B cell (primary cell): ENCODE data around the gene LCOR. TPM values are rescaled to one million over a fixed set of nuclear protein-coding genes. Genes with fewer than 3 reads are reported as not detected.
"Not testable (repeated sequence)": the region's sequence is repeated elsewhere in the genome, so short reads cannot be mapped to it uniquely, and the experiment has no call there.

Experiments
- ATAC-seq: fragments of 200-7000 bp; cut with Tn5 transposase; one replicate; pipeline ENCODE4 v1.10.0; 2021; ENCODE audit warnings: low read depth, mild to moderate bottlenecking, moderate number of reproducible peaks, moderate library complexity
- CTCF ChIA-PET: fragments of 350-600 bp; sonication (Branson Sonifier 250); formaldehyde crosslinking; loops from one replicate; lab custom pipeline; 2021; ENCODE audit warnings: antibody characterized with exemption, inconsistent platforms; lab: Charles Lee
- POLR2A ChIA-PET: fragments of 350-600 bp; sonication (Branson Sonifier 250); formaldehyde crosslinking; loops from one replicate; lab custom pipeline; 2021; ENCODE audit warnings: antibody characterized with exemption; lab: Charles Lee
- DNase-seq: peaks from one replicate; pipeline ENCODE4 v3.0.0; 2013
- H2AFZ ChIP-seq: 2 replicates; pipeline ENCODE4 v1.6.1; 2012; ENCODE audit warnings: mild to moderate bottlenecking, low read depth, low read length; ENCODE audit not compliant: insufficient read depth, poor library complexity, severe bottlenecking
- H3K27ac ChIP-seq, 2 donors: 1 replicate in 1 of 2; 2 replicates in 1 of 2; pipeline ENCODE4 v1.5.1; 2012 to 2013; ENCODE audit warnings: low read length in 2 of 2, mild to moderate bottlenecking in 2 of 2, moderate library complexity in 1 of 2
- H3K27me3 ChIP-seq, 4 experiments: fragments of 200-600 bp in 1 of 4; sonication (generic) in 1 of 4; replicated peaks in 1 of 4; 1 replicate in 2 of 4; 2 replicates in 2 of 4; pipeline versions ENCODE4 v1.6.1 to v1.7.0; 2013 to 2016; ENCODE audit warnings: low read length in 3 of 4, mild to moderate bottlenecking in 2 of 4, mixed read lengths in 1 of 4, moderate library complexity in 1 of 4; ENCODE audit not compliant: insufficient read depth in 4 of 4, control insufficient read depth in 3 of 4; ENCODE audit errors: control extremely low read depth in 1 of 4
- H3K36me3 ChIP-seq, 2 experiments: replicated peaks in 1 of 2; 1 replicate in 1 of 2; 2 replicates in 1 of 2; pipeline versions ENCODE4 v1.6.1 to v1.7.1; 2013; ENCODE audit warnings: low read length in 1 of 2; ENCODE audit not compliant: insufficient read depth in 2 of 2, control insufficient read depth in 1 of 2; ENCODE audit errors: control extremely low read depth in 1 of 2, extremely low read depth in 1 of 2
- H3K4me1 ChIP-seq, 2 donors: fragments of 200-600 bp in 1 of 2; sonication (generic) in 1 of 2; 1 replicate in 1 of 2; 2 replicates in 1 of 2; pipeline versions ENCODE4 v1.5.1 to v1.6.1; 2013 to 2017; ENCODE audit warnings: low read length in 2 of 2; ENCODE audit not compliant: control insufficient read depth in 2 of 2, insufficient read depth in 2 of 2
- H3K4me2 ChIP-seq: replicated peaks from 2 replicates; pipeline ENCODE3; 2012; ENCODE audit warnings: mild to moderate bottlenecking, low read depth, low read length; ENCODE audit not compliant: poor library complexity, severe bottlenecking
- H3K4me3 ChIP-seq, 5 experiments: fragments of 200-600 bp in 1 of 5; sonication (generic) in 1 of 5; 1 replicate in 3 of 5; 2 replicates in 2 of 5; pipeline versions ENCODE4 v1.5.1 to v1.7.0; 2011 to 2016; ENCODE audit warnings: low read length in 4 of 5, mild to moderate bottlenecking in 4 of 5, low read depth in 2 of 5, control low read depth in 1 of 5, moderate library complexity in 1 of 5; ENCODE audit not compliant: insufficient read depth in 1 of 5; ENCODE audit errors: control extremely low read depth in 1 of 5, extremely low read depth in 1 of 5
- H3K79me2 ChIP-seq: fragments of 200-600 bp; sonication (generic); one replicate; pipeline ENCODE4 v1.6.0; 2016; ENCODE audit warnings: low read length; ENCODE audit not compliant: control insufficient read depth, insufficient read depth
- H3K9ac ChIP-seq: fragments of 200-600 bp; sonication (generic); 2 replicates; pipeline ENCODE4 v1.6.1; 2017; ENCODE audit warnings: mild to moderate bottlenecking, low read length, moderate library complexity
- H3K9me3 ChIP-seq, 3 donors: one replicate each; pipeline versions ENCODE4 v1.6.1 to v1.7.1; 2013; ENCODE audit warnings: low read length in 2 of 3; ENCODE audit not compliant: control insufficient read depth in 2 of 3, insufficient read depth in 1 of 3; ENCODE audit errors: control extremely low read depth in 1 of 3
- H4K20me1 ChIP-seq: 2 replicates; pipeline ENCODE4 v1.6.0; 2012; ENCODE audit warnings: mild to moderate bottlenecking, low read length; ENCODE audit not compliant: insufficient read depth, control insufficient read depth, poor library complexity, severe bottlenecking
- H3K27ac Mint-ChIP-seq: one replicate; pipeline ENCODE4 v1.8.0; 2021; ENCODE audit warnings: mixed read lengths
- H3K27me3 Mint-ChIP-seq: one replicate; pipeline ENCODE4 v1.8.0; 2021; ENCODE audit warnings: mixed read lengths
- H3K4me1 Mint-ChIP-seq: one replicate; pipeline ENCODE4 v1.8.0; 2021; ENCODE audit warnings: mixed read lengths
- H3K4me3 Mint-ChIP-seq: one replicate; pipeline ENCODE4 v1.8.0; 2021; ENCODE audit warnings: mixed read lengths
- H3K9me3 Mint-ChIP-seq: one replicate; pipeline ENCODE4 v1.8.0; 2022; ENCODE audit warnings: mixed read lengths; ENCODE audit not compliant: insufficient read depth
- CTCF ChIP-seq: fragments of 200-600 bp; IDR thresholded peaks from one replicate; pipeline ENCODE4 v1.8.0; 2022; ENCODE audit warnings: antibody characterized with exemption, mild to moderate bottlenecking
- EZH2 ChIP-seq: IDR thresholded peaks from 2 replicates; pipeline ENCODE4 v1.6.1; 2012; ENCODE audit warnings: borderline replicate concordance, low read depth, mild to moderate bottlenecking, moderate library complexity, low read length; ENCODE audit not compliant: insufficient read depth, poor library complexity, severe bottlenecking
- WGBS: methylation state at CpG from one replicate; pipeline ENCODE4 v1.1.5; 2013; ENCODE audit warnings: missing lambda C conversion rate; ENCODE audit not compliant: insufficient coverage; 5-methylcytosine and 5-hydroxymethylcytosine counted together
- intact Hi-C: fragments of 100-400 bp; cut with micrococcal nuclease; formaldehyde crosslinking; loops from one replicate; pipeline ENCODE4 v1.10.0; 2022
- polyA plus RNA-seq: library from polyadenylated mRNA; depleted of rRNA; stranded (reverse); fragments of >200 nt; gene quantifications from 2 replicates; pipeline ENCODE4 v1.2.3, GENCODE V29; 2012
- total RNA-seq, 2 donors: library from RNA; stranded (reverse); fragments of 120-200 nt in 1 of 2; gene quantifications; 1 replicate in 1 of 2; 2 replicates in 1 of 2; pipeline versions ENCODE4 v1.2.3 to v1.2.4, GENCODE V29; 2013 to 2022

Gene LCOR
- total and polyA plus RNA-seq, 2 donors (not counting 1 experiment from before 2014, with no cell fraction given) = 5.1 to 70.0 TPM

GRCh38 chr10:97031459-97031858 lies 199.4 kb downstream of the LCOR start:
- POLR2A ChIA-PET = no interaction called here
- intact Hi-C loops = no loop called here
- CTCF ChIA-PET = no interaction called here

DNA sequence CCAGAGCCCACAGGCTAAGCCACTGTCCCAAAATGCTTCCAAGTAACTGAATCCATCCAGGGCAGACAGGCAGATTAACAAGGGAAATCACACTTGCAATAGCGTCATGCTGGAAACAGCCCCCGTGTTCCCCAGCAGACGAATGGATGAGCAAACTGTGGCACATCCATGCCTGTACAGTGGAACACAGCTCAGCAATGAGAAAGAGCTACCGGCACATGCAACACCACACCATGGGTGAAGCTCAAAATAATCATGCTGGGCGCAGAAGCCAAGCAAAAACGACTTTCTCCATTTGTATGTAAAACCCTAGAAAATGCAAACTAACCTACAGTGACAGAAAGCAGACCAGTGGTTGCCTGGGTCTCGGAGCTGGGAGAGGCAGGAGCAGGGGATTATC lies 200.5 kb downstream of the LCOR start:
- Histone ChIP-seq H2AFZ (no peak overlapping the region), H3K36me3 (no peaks in the 10 kb centered on the region), H3K27ac (no peak overlapping the region), H3K9ac (no peak overlapping the region), H3K9me3 (no peaks in the 10 kb centered on the region), H4K20me1 (no peaks in the 10 kb centered on the region), H3K79me2 (no peaks in the 10 kb centered on the region), H3K4me3 (no peak overlapping the region), H3K27me3 (peaks cover 0 to 3% (median 0%) of the 10 kb centered on the region in 4 experiments), H3K4me1 (peaks cover 2 to 6% of the 10 kb centered on the region in 2 donors), H3K4me2 (no peak overlapping the region)
- Mint-ChIP-seq H3K4me1 (peaks cover 9% of the 10 kb centered on the region), H3K27me3 (peaks cover 21% of the 10 kb centered on the region), H3K9me3 (no peaks in the 10 kb centered on the region), H3K27ac (no peak overlapping the region), H3K4me3 (no peak overlapping the region)
- intact Hi-C loops = no loop called here
- no peak for ATAC-seq
- ChIA-PET CTCF (interaction anchor here (0.6 to 1.1 kb wide), 2 partner anchors 177 to 392 kb away, joined by 3 to 4 read pairs; no protein-coding TSS in a partner anchor), POLR2A (interaction anchor here (0.6 to 1.0 kb wide), 2 partner anchors 12 to 186 kb away, joined by 3 to 4 read pairs; no protein-coding TSS in a partner anchor)
- TF ChIP-seq EZH2 = no peak
- no peak for TF ChIP-seq CTCF
- WGBS = 62% methylated on average over 4 of the region's 7 CpGs
- DNase-seq = no peak

More at GRCh38 chr10:97031459-97031858, 199.4 kb downstream of the LCOR start:
- peaks cover 21% of the 10 kb centered on the region for H3K27me3 Mint-ChIP-seq
- H3K27ac Mint-ChIP-seq = no peak overlapping the region
- H3K9me3 Mint-ChIP-seq = no peaks in the 10 kb centered on the region
- H3K27me3 ChIP-seq = no peaks in the 10 kb centered on the region
- H3K4me3 Mint-ChIP-seq = no peak overlapping the region
- no peak overlapping the region for H3K4me3 ChIP-seq
- H3K27ac ChIP-seq = no peak overlapping the region
- H3K36me3 ChIP-seq = no peaks in the 10 kb centered on the region
- no peaks in the 10 kb centered on the region for H3K4me1 ChIP-seq
- WGBS = 91% methylated on average over 10 of the region's 11 CpGs
- no peak overlapping the region for H3K4me2 ChIP-seq
- no peaks in the 10 kb centered on the region for H3K9me3 ChIP-seq
- ATAC-seq = no peak
- no peaks in the 10 kb centered on the region for H3K4me1 Mint-ChIP-seq
- no peaks in the 10 kb centered on the region for H4K20me1 ChIP-seq
- DNase-seq = no peak
- no peak for TF ChIP-seq CTCF
- no peak for TF ChIP-seq EZH2
- no peak overlapping the region for H3K9ac ChIP-seq
- no peak overlapping the region for H2AFZ ChIP-seq
- no peaks in the 10 kb centered on the region for H3K79me2 ChIP-seq

GRCh38 chr10:97033841-97034240 lies 201.7 kb downstream of the LCOR start:
- H3K4me3 Mint-ChIP-seq, H3K36me3 ChIP-seq, POLR2A ChIA-PET, H3K4me2 ChIP-seq, intact Hi-C loops, H4K20me1 ChIP-seq, H3K27ac Mint-ChIP-seq, H3K79me2 ChIP-seq, H3K27ac ChIP-seq, H3K9ac ChIP-seq, H3K4me3 ChIP-seq, DNase-seq, H3K27me3 ChIP-seq, H2AFZ ChIP-seq, H3K9me3 Mint-ChIP-seq, H3K9me3 ChIP-seq, ATAC-seq: not testable (repeated sequence)
- peaks cover 7 to 10% of the 10 kb centered on the region in 2 donors for H3K4me1 ChIP-seq
- CTCF ChIA-PET = interaction anchor here (0.7 to 1.1 kb wide), 2 partner anchors 38 to 393 kb away, joined by 3 to 4 read pairs; no protein-coding TSS in a partner anchor
- Mint-ChIP-seq H3K27me3 (peaks cover 21% of the 10 kb centered on the region), H3K4me1 (peaks cover 18% of the 10 kb centered on the region)
- WGBS = 100% methylated on average over 2 of the region's 9 CpGs
